Right renal pelvis (tissue), 4 donors: Measurements from ENCODE around the gene IL1RL1. TPM values are rescaled to one million over a fixed set of nuclear protein-coding genes. Genes with fewer than 3 reads are reported as not detected.

ENCODE experiments used
- polyA plus RNA-seq, 4 donors: library from polyadenylated mRNA; unstranded; fragments of 120-200 nt; gene quantifications; one replicate each; pipeline ENCODE4 v1.2.1, GENCODE V29; 2013; ENCODE audit not compliant: insufficient read length in 4 of 4

IL1RL1 gene
- polyA plus RNA-seq, 4 donors = 0.40 to 1.3 (median 0.64) TPM

Other genes with a start within 250 kb of the IL1RL1 start
- 10 to 100 TPM; 32.9 to 52.4 (median 38.2) TPM for gene IL1R1, start 168.8 kb upstream of the IL1RL1 start, polyA plus RNA-seq
- 1 to 10 TPM in 3 of 4 donors, under 1 TPM in 1; 1.00 to 1.4 (median 1.2) TPM for gene IL1RL2, start 124.5 kb upstream of the IL1RL1 start, polyA plus RNA-seq
- 1 to 10 TPM; 2.5 to 2.7 (median 2.5) TPM for gene IL18R1, start 44.2 kb downstream of the IL1RL1 start, polyA plus RNA-seq
- under 1 TPM; 0.18 to 0.36 (median 0.29) TPM for gene IL18RAP, start 111.6 kb downstream of the IL1RL1 start, polyA plus RNA-seq
- 10 to 100 TPM in 1 of 4 donors, 1 to 10 TPM in 3; 6.1 to 11.3 (median 7.9) TPM for gene SLC9A4, start 161.7 kb downstream of the IL1RL1 start, polyA plus RNA-seq